H1 (cell line): Measurements from ENCODE around the gene UGT1A8. TPM values are rescaled to one million over a fixed set of nuclear protein-coding genes. Genes with fewer than 3 reads are reported as not detected.

Source experiments
- CTCF ChIA-PET: fragments of 300-600 bp; sonication (Branson Sonifier 250); formaldehyde crosslinking; loops from one replicate; lab custom pipeline; 2021; ENCODE audit not compliant: partially characterized antibody; lab: Charles Lee
- POLR2A ChIA-PET: fragments of 300-600 bp; sonication (Branson Sonifier 250); formaldehyde crosslinking; loops from one replicate; lab custom pipeline; 2021; ENCODE audit warnings: inconsistent platforms; ENCODE audit not compliant: partially characterized antibody; lab: Charles Lee
- DNase-seq, 2 experiments: peaks; one replicate each; pipeline versions ENCODE4 v3.0.0 to v3.0.0-alpha.2; 2010 to 2022; ENCODE audit warnings: low spot score in 2 of 2, low read depth in 1 of 2, mixed read lengths in 1 of 2
- FAIRE-seq: peaks from 2 replicates; lab custom pipeline; 2011; peaks lifted over from hg19 to GRCh38; lab: Jason Lieb, UNC
- H2AFZ ChIP-seq: 2 replicates; pipeline ENCODE4 v1.8.1; 2012; ENCODE audit warnings: low read length, inconsistent platforms
- H2AK5ac ChIP-seq: 2 replicates; pipeline ENCODE4 v1.6.1; 2013; ENCODE audit warnings: low read depth, low read length
- H2BK120ac ChIP-seq: replicated peaks from 2 replicates; pipeline ENCODE3; 2013; ENCODE audit warnings: low read depth, low read length, inconsistent platforms
- H2BK12ac ChIP-seq: 2 replicates; pipeline ENCODE4 v1.6.1; 2013; ENCODE audit warnings: low read depth, low read length
- H2BK15ac ChIP-seq: 2 replicates; pipeline ENCODE4 v1.6.1; 2013; ENCODE audit warnings: low read length
- H2BK20ac ChIP-seq: 2 replicates; pipeline ENCODE4 v1.6.1; 2013; ENCODE audit warnings: low read length
- H2BK5ac ChIP-seq: 2 replicates; pipeline ENCODE4 v1.6.1; 2013; ENCODE audit warnings: low read depth, low read length
- H3K14ac ChIP-seq: 2 replicates; pipeline ENCODE4 v1.6.1; 2013; ENCODE audit warnings: inconsistent platforms; ENCODE audit not compliant: insufficient read length
- H3K18ac ChIP-seq: 2 replicates; pipeline ENCODE4 v1.6.1; 2013; ENCODE audit warnings: low read length; ENCODE audit errors: extremely low read depth
- H3K23ac ChIP-seq: 2 replicates; pipeline ENCODE4 v1.6.1; 2013; ENCODE audit warnings: inconsistent platforms; ENCODE audit not compliant: insufficient read length
- H3K23me2 ChIP-seq: 2 replicates; pipeline ENCODE4 v1.6.1; 2013; ENCODE audit warnings: low read depth, low read length
- H3K27ac ChIP-seq: 2 replicates; pipeline ENCODE4 v1.6.1; 2011; ENCODE audit warnings: low read depth, low read length, inconsistent platforms
- H3K27me3 ChIP-seq, 4 experiments: replicated peaks in 1 of 4; 1 replicate in 1 of 4; 2 replicates in 3 of 4; pipeline versions ENCODE4 v1.6.1 to v1.8.1; 2011 to 2013; ENCODE audit warnings: low read length in 3 of 4, mild to moderate bottlenecking in 3 of 4, inconsistent platforms in 2 of 4, mixed read lengths in 2 of 4, moderate library complexity in 1 of 4; ENCODE audit not compliant: control insufficient read depth in 3 of 4, insufficient read depth in 3 of 4; ENCODE audit errors: extremely low read depth in 1 of 4
- H3K36me3 ChIP-seq, 4 experiments: 2 replicates each; pipeline versions ENCODE4 v1.6.1 to v1.8.1; 2011 to 2013; ENCODE audit warnings: mild to moderate bottlenecking in 4 of 4, low read length in 3 of 4, moderate library complexity in 2 of 4, control low read depth in 1 of 4, inconsistent platforms in 1 of 4; ENCODE audit not compliant: insufficient read depth in 4 of 4, control insufficient read depth in 2 of 4
- H3K4ac ChIP-seq: replicated peaks from 2 replicates; pipeline ENCODE3; 2013; ENCODE audit warnings: low read length, low read depth, mixed read lengths, inconsistent platforms; ENCODE audit not compliant: insufficient read length
- H3K4me1 ChIP-seq, 4 experiments: replicated peaks in 1 of 4; 1 replicate in 1 of 4; 2 replicates in 3 of 4; pipeline versions ENCODE4 v1.6.1 to v1.8.1; 2011 to 2013; ENCODE audit warnings: low read length in 3 of 4, inconsistent platforms in 2 of 4, mixed read lengths in 1 of 4; ENCODE audit not compliant: insufficient read depth in 4 of 4, control insufficient read depth in 3 of 4
- H3K4me2 ChIP-seq, 2 experiments: 2 replicates each; pipeline versions ENCODE4 v1.6.1 to v1.8.1; 2011 to 2013; ENCODE audit warnings: low read depth in 2 of 2, low read length in 2 of 2, control low read depth in 1 of 2, inconsistent platforms in 1 of 2, mild to moderate bottlenecking in 1 of 2; ENCODE audit not compliant: insufficient read depth in 1 of 2
- H3K4me3 ChIP-seq, 4 experiments: fragments of 200-600, 300-600 bp in 1 of 4; sonication (generic), shearing (Covaris generic), sonication (Bioruptor Twin) in 1 of 4; 2 replicates each; pipeline versions ENCODE4 v1.5.1 to v1.8.1; 2011 to 2016; ENCODE audit warnings: low read length in 4 of 4, low read depth in 3 of 4, control low read depth in 2 of 4, inconsistent platforms in 2 of 4, mild to moderate bottlenecking in 2 of 4, mixed read lengths in 1 of 4, moderate library complexity in 1 of 4; ENCODE audit not compliant: insufficient read depth in 2 of 4; ENCODE audit errors: extremely low read depth in 1 of 4
- H3K56ac ChIP-seq: replicated peaks from 2 replicates; pipeline ENCODE3; 2013; ENCODE audit warnings: low read depth, mild to moderate bottlenecking, mixed read lengths, low read length, inconsistent platforms; ENCODE audit not compliant: insufficient read length
- H3K79me1 ChIP-seq: 2 replicates; pipeline ENCODE4 v1.6.1; 2013; ENCODE audit warnings: low read depth, low read length, control low read depth
- H3K79me2 ChIP-seq, 2 experiments: 2 replicates each; pipeline versions ENCODE4 v1.6.1 to v1.8.1; 2012 to 2013; ENCODE audit warnings: low read length in 2 of 2, mild to moderate bottlenecking in 2 of 2, inconsistent platforms in 1 of 2; ENCODE audit not compliant: insufficient read depth in 2 of 2, control insufficient read depth in 1 of 2
- H3K9ac ChIP-seq, 4 experiments: replicated peaks in 1 of 4; 1 replicate in 1 of 4; 2 replicates in 3 of 4; pipeline versions ENCODE4 v1.6.1 to v1.8.1; 2011 to 2013; ENCODE audit warnings: low read depth in 3 of 4, low read length in 3 of 4, control low read depth in 2 of 4, mild to moderate bottlenecking in 2 of 4, moderate library complexity in 2 of 4, inconsistent platforms in 1 of 4; ENCODE audit errors: extremely low read depth in 1 of 4
- H3K9me3 ChIP-seq, 2 experiments: 2 replicates each; pipeline versions ENCODE4 v1.6.1 to v1.8.1; 2012 to 2013; ENCODE audit warnings: mild to moderate bottlenecking in 2 of 2, moderate library complexity in 2 of 2, control low read depth in 1 of 2, inconsistent platforms in 1 of 2, low read depth in 1 of 2, low read length in 1 of 2, mixed read lengths in 1 of 2; ENCODE audit not compliant: insufficient read depth in 2 of 2
- H4K20me1 ChIP-seq, 2 experiments: replicated peaks in 1 of 2; 2 replicates each; pipeline versions ENCODE3 to v1.8.1; 2011 to 2013; ENCODE audit warnings: inconsistent platforms in 2 of 2, low read length in 2 of 2, mild to moderate bottlenecking in 1 of 2; ENCODE audit not compliant: insufficient read depth in 2 of 2, control insufficient read depth in 1 of 2
- H4K5ac ChIP-seq: 2 replicates; pipeline ENCODE4 v1.6.1; 2013; ENCODE audit warnings: low read length, low read depth, mixed read lengths, inconsistent platforms; ENCODE audit not compliant: insufficient read length
- H4K8ac ChIP-seq: 2 replicates; pipeline ENCODE4 v1.8.0; 2013; ENCODE audit warnings: mild to moderate bottlenecking, moderate library complexity, low read length, inconsistent platforms; ENCODE audit not compliant: insufficient read depth; ENCODE audit errors: extremely low read depth
- H4K91ac ChIP-seq: replicated peaks from 2 replicates; pipeline ENCODE3; 2013; ENCODE audit warnings: low read length, mixed read lengths, inconsistent platforms; ENCODE audit not compliant: insufficient read length
- EGR1 ChIP-seq: IDR thresholded peaks from 2 replicates; pipeline ENCODE4 v1.6.1; 2011; ENCODE audit warnings: low read depth, low read length, borderline replicate concordance
- FOSL1 ChIP-seq: IDR thresholded peaks from 2 replicates; pipeline ENCODE4 v1.6.1; 2011; ENCODE audit warnings: mild to moderate bottlenecking, low read depth, low read length, moderate library complexity; ENCODE audit not compliant: insufficient read depth
- JUND ChIP-seq: IDR thresholded peaks from 2 replicates; pipeline ENCODE4 v1.6.1; 2011; ENCODE audit warnings: mild to moderate bottlenecking, improper control_type of control experiment, low read length
- MAFK ChIP-seq: IDR thresholded peaks from 2 replicates; pipeline ENCODE4 v1.6.1; 2012; ENCODE audit warnings: low read depth, mild to moderate bottlenecking, improper control_type of control experiment, low read length
- MAX ChIP-seq: IDR thresholded peaks from 2 replicates; pipeline ENCODE4 v1.6.1; 2012; ENCODE audit warnings: inconsistent platforms
- POLR2A ChIP-seq, 2 experiments: IDR thresholded peaks; 1 replicate in 1 of 2; 2 replicates in 1 of 2; pipeline ENCODE4 v1.6.1; 2011; ENCODE audit warnings: low read depth in 2 of 2, low read length in 2 of 2, mild to moderate bottlenecking in 2 of 2; ENCODE audit errors: control extremely low read depth in 1 of 2
- RXRA ChIP-seq: IDR thresholded peaks from 2 replicates; pipeline ENCODE4 v1.6.1; 2011; ENCODE audit warnings: low read depth, mild to moderate bottlenecking, low read length, moderate library complexity; ENCODE audit not compliant: insufficient read depth
- SP2 ChIP-seq: IDR thresholded peaks from 2 replicates; pipeline ENCODE4 v1.6.1; 2012; ENCODE audit warnings: mild to moderate bottlenecking, low read length, inconsistent platforms
- SP4 ChIP-seq: IDR thresholded peaks from 2 replicates; pipeline ENCODE4 v1.6.1; 2012; ENCODE audit warnings: low read length, inconsistent platforms
- TAF1 ChIP-seq: IDR thresholded peaks from 2 replicates; pipeline ENCODE4 v1.6.1; 2011; ENCODE audit warnings: mild to moderate bottlenecking, low read depth, low read length
- WGBS, 2 experiments: shearing (Covaris generic) in 1 of 2; methylation state at CpG; one replicate each; pipeline versions ENCODE4 v1.1.6 to v1.1.7; 2013 to 2015; ENCODE audit warnings: low lambda C conversion rate in 2 of 2, mixed read lengths in 2 of 2, inconsistent platforms in 1 of 2, low coverage in 1 of 2, missing lambda C conversion rate in 1 of 2; ENCODE audit not compliant: insufficient replicate concordance in 2 of 2, insufficient coverage in 1 of 2, insufficient read length in 1 of 2; ENCODE audit errors: extremely low coverage in 1 of 2, missing lambda C conversion rate in 1 of 2; 5-methylcytosine and 5-hydroxymethylcytosine counted together
- polyA plus RNA-seq, 7 experiments: library from polyadenylated mRNA; depleted of rRNA in 3 of 7; stranded (reverse) in 5 of 7; unstranded in 2 of 7; fragments of >200 nt in 5 of 7; fragments of 200-250 nt in 2 of 7; gene quantifications; 1 replicate in 5 of 7; 2 replicates in 1 of 7; 4 replicates in 1 of 7; pipeline versions ENCODE4 v1.2.1 to v1.2.3, GENCODE V29; 2011 to 2013; ENCODE audit warnings: missing spikeins in 2 of 7, mixed read lengths in 2 of 7
- total RNA-seq: library from RNA; stranded (reverse); fragmentation: NEBNext Ultra II Directional; extraction: Animal tissue kit (Norgen Biotek cat#: 25700); gene quantifications from 2 replicates; pipeline ENCODE4 v1.2.1, GENCODE V29; 2021

The UGT1A8 gene
- total and polyA plus RNA-seq, 2 of the 8 experiments (the other 6 are each of a cell fraction or from before 2014, with no cell fraction given), result not detected

- 91% methylated on average over 6 of the region's 6 CpGs; no CpG with 5 or more reads in 1 of the 2 experiments for WGBS, 2 experiments
- Histone ChIP-seq H3K23ac (no peak overlapping the region), H3K27ac (no peak overlapping the region), H2BK15ac (no peak overlapping the region), H3K4ac (no peak overlapping the region), H3K56ac (no peak overlapping the region), H3K18ac (no peak overlapping the region), H2BK20ac (no peak overlapping the region), H2AK5ac (no peak overlapping the region), H3K4me3 (no peak overlapping the region), H3K4me1 (no peaks in the 10 kb centered on the region), H4K5ac (no peak overlapping the region), H3K14ac (no peak overlapping the region), H2BK120ac (no peak overlapping the region), H3K27me3 (no peaks in the 10 kb centered on the region), H2BK12ac (no peak overlapping the region), H3K9me3 (no peaks in the 10 kb centered on the region), H2BK5ac (no peak overlapping the region), H4K8ac (no peak overlapping the region), H3K79me1 (no peaks in the 10 kb centered on the region), H2AFZ (no peak overlapping the region)
- FAIRE-seq, result no peak
- DNase-seq, result no peak
- TF ChIP-seq SP2 (no peak), JUND (no peak), RXRA (no peak), EGR1 (no peak), SP4 (no peak), POLR2A (IDR thresholded peaks at IDR 0.05; ENCODE audit: control extremely low read depth in 1 of 2, low read depth in 2 of 2, low read length in 2 of 2) (no peak), FOSL1 (no peak), TAF1 (no peak), MAX (no peak), MAFK (no peak)
- TF ChIP-seq, all 59 proteins: peak for 0
- POLR2A ChIA-PET, result no interaction called here
- Histone ChIP-seq H3K9ac (no peak overlapping the region), H3K4me2 (no peak overlapping the region), H3K23me2 (no peaks in the 10 kb centered on the region), H3K79me2 (no peaks in the 10 kb centered on the region), H4K91ac (no peak overlapping the region), H3K36me3 (no peaks in the 10 kb centered on the region), H4K20me1 (no peaks in the 10 kb centered on the region)
- CTCF ChIA-PET, result no interaction called here
Measured at GRCh38 chr2:233810385-233810784, 193.0 kb downstream of the UGT1A8 start.
